Activated naive CD8-positive, alpha-beta T cell treated with anti-CD3 and anti-CD28 coated beads, Interleukin-2, amount 50 U/mL, for 24 hours (primary cell): ENCODE results near the gene IL17D.
"Not testable (repeated sequence)": the region's sequence is repeated elsewhere in the genome, so short reads cannot be mapped to it uniquely, and the experiment has no call there.

Experiments used
- ATAC-seq: fragments of 150-1000 bp; cut with Tn5 transposase; one replicate; pipeline ENCODE4 v1.10.0; 2021
- DNase-seq: peaks from one replicate; pipeline ENCODE4 v3.0.0; 2021
- H3K27ac Mint-ChIP-seq: one replicate; pipeline ENCODE4 v1.8.0; 2021; ENCODE audit warnings: mild to moderate bottlenecking, mixed read lengths
- H3K27me3 Mint-ChIP-seq: one replicate; pipeline ENCODE4 v1.8.0; 2021; ENCODE audit warnings: mixed read lengths
- H3K36me3 Mint-ChIP-seq: one replicate; pipeline ENCODE4 v1.8.0; 2021; ENCODE audit warnings: low read depth, mixed read lengths
- H3K4me1 Mint-ChIP-seq: one replicate; pipeline ENCODE4 v1.8.0; 2021; ENCODE audit warnings: mixed read lengths
- H3K4me3 Mint-ChIP-seq: one replicate; pipeline ENCODE4 v1.8.0; 2021; ENCODE audit warnings: mild to moderate bottlenecking, moderate library complexity, mixed read lengths
- H3K9me3 Mint-ChIP-seq: one replicate; pipeline ENCODE4 v1.8.0; 2021; ENCODE audit warnings: mixed read lengths

IL17D gene

GRCh38 chr13:20681481-20681880 lies 22.0 kb upstream of the IL17D start:
- H3K36me3 Mint-ChIP-seq, H3K27me3 Mint-ChIP-seq, H3K4me1 Mint-ChIP-seq, H3K27ac Mint-ChIP-seq, H3K9me3 Mint-ChIP-seq, ATAC-seq, H3K4me3 Mint-ChIP-seq, DNase-seq: not testable (repeated sequence)

GRCh38 chr13:20682061-20682460 lies 21.4 kb upstream of the IL17D start:
- Mint-ChIP-seq H3K9me3 (no peaks in the 10 kb centered on the region), H3K36me3 (no peaks in the 10 kb centered on the region), H3K27me3 (no peaks in the 10 kb centered on the region), H3K4me1 (no peaks in the 10 kb centered on the region), H3K4me3 (no peak overlapping the region), H3K27ac (no peak overlapping the region)
- DNase-seq (no peak), ATAC-seq (no peak)

DNA sequence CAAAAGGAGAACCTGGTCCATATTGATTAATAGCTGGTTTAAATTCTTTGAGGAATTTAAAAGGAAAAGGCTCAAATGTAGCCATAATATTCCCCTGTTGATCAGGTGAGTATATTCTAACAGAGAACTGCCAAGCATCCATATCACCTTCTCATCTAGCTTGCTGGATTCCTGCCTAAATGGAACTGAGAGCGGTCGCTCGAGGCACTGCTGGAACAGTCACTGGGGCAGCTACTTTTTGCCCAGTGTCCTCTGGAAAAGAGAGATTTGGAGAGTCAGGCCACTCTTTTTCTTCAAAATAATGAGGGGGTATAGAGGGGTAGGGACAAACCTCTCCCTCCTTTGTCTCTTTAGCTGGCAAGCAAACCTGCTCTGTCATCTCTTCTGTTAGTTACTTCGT lies 19.5 kb upstream of the IL17D start:
- H3K4me3 Mint-ChIP-seq = no peak overlapping the region
- DNase-seq (no peak), ATAC-seq (no peak)
- H3K36me3 Mint-ChIP-seq = no peaks in the 10 kb centered on the region
- no peaks in the 10 kb centered on the region for H3K27me3 Mint-ChIP-seq
- H3K9me3 Mint-ChIP-seq = no peaks in the 10 kb centered on the region
- H3K4me1 Mint-ChIP-seq = no peaks in the 10 kb centered on the region
- no peak overlapping the region for H3K27ac Mint-ChIP-seq

- no peak overlapping the region for H3K4me3 Mint-ChIP-seq
- no peak for ATAC-seq
- H3K27ac Mint-ChIP-seq = no peak overlapping the region
- no peaks in the 10 kb centered on the region for H3K4me1 Mint-ChIP-seq
- H3K36me3 Mint-ChIP-seq = no peaks in the 10 kb centered on the region
- DNase-seq = no peak
- no peaks in the 10 kb centered on the region for H3K27me3 Mint-ChIP-seq
- H3K9me3 Mint-ChIP-seq = no peaks in the 10 kb centered on the region
Observed at GRCh38 chr13:20684546-20684945, 19.0 kb upstream of the IL17D start.

DNA sequence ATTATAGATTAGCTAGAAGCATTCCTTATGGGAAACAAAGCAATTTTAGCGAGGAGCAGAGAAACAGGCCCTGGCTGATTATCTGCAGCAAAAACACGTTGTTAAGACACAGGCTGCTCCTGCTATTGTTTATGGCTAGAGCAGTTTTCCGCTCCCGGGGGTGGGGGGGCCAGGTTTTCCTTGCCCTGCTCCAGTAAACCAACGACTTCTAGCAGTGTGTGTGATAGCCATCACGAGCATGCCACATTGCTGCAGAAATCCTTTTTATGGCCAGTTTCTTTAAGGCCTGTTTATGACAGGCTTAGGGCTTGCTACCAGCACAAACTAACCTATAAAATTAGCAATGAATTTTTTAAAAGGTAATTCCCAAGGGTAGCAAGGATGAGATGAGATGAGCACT lies 18.4 kb upstream of the IL17D start:
- no peak overlapping the region for H3K27ac Mint-ChIP-seq
- no peaks in the 10 kb centered on the region for H3K27me3 Mint-ChIP-seq
- no peaks in the 10 kb centered on the region for H3K9me3 Mint-ChIP-seq
- no peak overlapping the region for H3K4me3 Mint-ChIP-seq
- no peak for ATAC-seq
- H3K4me1 Mint-ChIP-seq = no peaks in the 10 kb centered on the region
- no peaks in the 10 kb centered on the region for H3K36me3 Mint-ChIP-seq
- DNase-seq = no peak

DNA sequence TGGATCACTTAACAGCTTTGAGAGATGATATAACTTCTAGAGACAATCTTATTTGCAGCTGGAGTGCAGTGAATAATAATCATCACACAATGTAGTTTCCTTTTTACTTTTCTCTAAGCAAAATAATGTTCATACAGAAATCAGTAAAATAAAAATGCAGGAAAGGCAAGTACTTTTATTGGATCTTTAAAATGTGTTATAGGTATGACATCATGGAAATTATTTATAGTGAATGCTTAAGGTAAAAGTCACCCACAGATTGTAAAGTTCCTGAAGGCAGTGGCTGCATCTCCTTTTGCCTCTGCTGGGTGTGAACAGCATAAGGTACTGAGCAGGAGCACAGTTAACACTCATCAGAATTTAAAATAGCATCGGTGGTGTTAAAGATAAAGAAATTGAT lies 17.3 kb upstream of the IL17D start:
- Mint-ChIP-seq H3K4me3 (no peak overlapping the region), H3K9me3 (no peaks in the 10 kb centered on the region), H3K36me3 (peaks cover 1% of the 10 kb centered on the region), H3K27me3 (no peaks in the 10 kb centered on the region), H3K4me1 (no peaks in the 10 kb centered on the region), H3K27ac (no peak overlapping the region)
- DNase-seq = no peak
- ATAC-seq = no peak

DNA sequence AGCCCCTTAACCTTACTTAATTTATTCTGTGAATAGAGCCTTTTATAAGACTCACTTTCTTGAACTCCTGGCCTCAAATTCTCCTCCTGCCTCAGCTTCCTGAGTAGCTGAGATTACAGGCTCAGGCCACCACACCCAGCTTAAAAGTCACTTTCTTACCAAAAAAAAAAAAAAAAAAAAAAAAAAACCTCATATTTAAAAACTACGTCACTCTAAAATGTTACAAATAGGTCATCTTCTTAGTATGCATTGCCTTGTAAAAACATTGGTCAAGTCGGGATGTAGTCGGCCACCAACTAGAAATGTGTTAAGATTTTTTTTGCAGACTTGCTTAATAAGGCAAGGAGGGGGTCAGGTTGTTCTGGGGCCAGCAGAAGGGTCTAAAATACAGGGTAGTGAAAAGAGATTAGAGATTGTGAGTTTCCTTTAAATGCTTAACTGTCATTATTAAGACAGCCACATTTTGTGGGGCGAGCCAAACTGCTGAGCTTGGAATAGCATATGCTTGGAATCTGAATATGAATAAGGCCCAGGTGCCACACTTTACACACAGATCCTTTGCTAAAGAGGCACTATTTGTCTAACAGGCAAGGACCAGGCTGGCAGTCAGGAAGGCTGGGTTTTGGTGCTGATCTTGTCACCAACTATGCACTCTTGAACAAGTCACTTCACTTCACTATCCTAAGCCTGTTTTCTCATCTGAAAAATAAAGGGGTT lies 16.5 kb upstream of the IL17D start:
- no peak overlapping the region for H3K27ac Mint-ChIP-seq
- ATAC-seq (no peak), DNase-seq (no peak)
- H3K27me3 Mint-ChIP-seq = no peaks in the 10 kb centered on the region
- no peaks in the 10 kb centered on the region for H3K4me1 Mint-ChIP-seq
- H3K36me3 Mint-ChIP-seq = peaks cover 2% of the 10 kb centered on the region
- H3K9me3 Mint-ChIP-seq = no peaks in the 10 kb centered on the region
- H3K4me3 Mint-ChIP-seq = no peak overlapping the region

DNA sequence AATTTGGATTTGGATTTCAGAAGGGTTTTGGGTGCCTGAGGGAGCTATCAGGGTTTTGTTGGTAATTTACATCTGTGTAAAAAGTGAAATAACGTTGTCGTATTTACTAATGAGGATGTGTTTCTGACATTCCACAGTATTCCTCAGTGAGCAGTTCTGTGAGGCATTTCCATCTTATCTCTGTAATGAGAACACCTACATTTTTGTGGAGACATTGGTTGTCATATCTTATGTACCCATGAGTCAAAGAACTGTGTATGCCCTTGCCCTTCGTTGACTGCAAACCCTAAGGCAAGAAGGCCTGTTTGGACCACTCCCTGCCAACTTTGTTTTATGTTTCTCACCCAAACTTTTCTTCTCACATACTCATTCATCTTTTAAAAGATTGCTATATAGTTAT lies 14.2 kb upstream of the IL17D start:
- H3K4me3 Mint-ChIP-seq = no peak overlapping the region
- ATAC-seq (no peak), DNase-seq (no peak)
- peaks cover 2% of the 10 kb centered on the region for H3K36me3 Mint-ChIP-seq
- no peak overlapping the region for H3K27ac Mint-ChIP-seq
- no peaks in the 10 kb centered on the region for H3K4me1 Mint-ChIP-seq
- no peaks in the 10 kb centered on the region for H3K27me3 Mint-ChIP-seq
- no peaks in the 10 kb centered on the region for H3K9me3 Mint-ChIP-seq

GRCh38 chr13:20691616-20692015 lies 11.9 kb upstream of the IL17D start:
- Mint-ChIP-seq H3K27me3 (peaks cover 3% of the 10 kb centered on the region), H3K4me1 (no peaks in the 10 kb centered on the region), H3K36me3 (peaks cover 2% of the 10 kb centered on the region), H3K27ac (no peak overlapping the region), H3K9me3 (no peaks in the 10 kb centered on the region), H3K4me3 (no peak overlapping the region)
- ATAC-seq (no peak), DNase-seq (no peak)

DNA sequence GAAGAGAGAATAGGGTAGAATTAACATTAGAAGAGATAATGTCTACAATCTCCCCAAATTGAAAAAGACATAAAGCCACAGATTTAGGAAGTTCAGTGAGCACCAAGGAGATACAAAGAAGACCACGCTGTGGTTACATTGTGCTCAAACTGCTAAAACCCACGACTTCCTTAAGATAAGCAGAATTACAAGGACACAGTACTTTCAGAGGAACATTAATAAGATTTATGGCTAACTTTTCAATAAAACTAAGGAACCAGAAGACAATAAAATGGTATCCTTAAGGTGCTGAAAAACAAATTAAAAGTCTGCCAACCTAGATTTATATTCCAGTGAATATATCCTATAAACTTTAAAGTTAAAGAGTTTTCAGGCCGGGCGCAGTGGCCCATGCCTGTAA lies 7.4 kb upstream of the IL17D start:
- no peak for ATAC-seq
- Mint-ChIP-seq H3K9me3 (no peaks in the 10 kb centered on the region), H3K4me1 (peaks cover 2% of the 10 kb centered on the region), H3K4me3 (no peak overlapping the region), H3K36me3 (peaks cover 1% of the 10 kb centered on the region), H3K27me3 (peaks cover 17% of the 10 kb centered on the region), H3K27ac (no peak overlapping the region)
- no peak for DNase-seq

DNA sequence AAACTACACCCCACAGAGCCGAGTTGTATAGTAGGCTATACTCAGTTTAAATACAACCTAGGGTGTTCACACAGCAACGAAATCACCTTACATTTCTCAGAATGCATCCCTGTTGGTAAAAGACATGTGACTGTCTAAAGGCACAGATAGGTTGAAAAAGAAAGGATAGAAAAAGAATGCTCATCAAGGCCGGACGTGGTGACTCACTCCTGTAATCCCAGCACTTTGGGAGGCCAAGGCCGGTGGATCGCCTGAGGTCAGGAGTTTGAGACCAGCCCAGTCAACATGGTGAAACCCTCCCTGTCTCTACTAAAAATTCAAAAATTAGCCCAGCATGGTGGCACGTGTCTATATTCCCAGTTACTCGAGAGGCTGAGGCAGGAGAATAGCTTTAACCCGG lies 3.8 kb upstream of the IL17D start:
- Mint-ChIP-seq H3K4me3 (no peak overlapping the region), H3K27ac (no peak overlapping the region), H3K27me3 (peaks cover 25% of the 10 kb centered on the region), H3K9me3 (no peaks in the 10 kb centered on the region), H3K36me3 (no peaks in the 10 kb centered on the region), H3K4me1 (peaks cover 22% of the 10 kb centered on the region)
- DNase-seq (no peak), ATAC-seq (no peak)

GRCh38 chr13:20700288-20700687 lies 3.2 kb upstream of the IL17D start:
- peaks cover 22% of the 10 kb centered on the region for H3K4me1 Mint-ChIP-seq
- H3K9me3 Mint-ChIP-seq = no peaks in the 10 kb centered on the region
- H3K27ac Mint-ChIP-seq = no peak overlapping the region
- no peak overlapping the region for H3K4me3 Mint-ChIP-seq
- peaks cover 25% of the 10 kb centered on the region for H3K27me3 Mint-ChIP-seq
- ATAC-seq (no peak), DNase-seq (no peak)
- H3K36me3 Mint-ChIP-seq = no peaks in the 10 kb centered on the region

DNA sequence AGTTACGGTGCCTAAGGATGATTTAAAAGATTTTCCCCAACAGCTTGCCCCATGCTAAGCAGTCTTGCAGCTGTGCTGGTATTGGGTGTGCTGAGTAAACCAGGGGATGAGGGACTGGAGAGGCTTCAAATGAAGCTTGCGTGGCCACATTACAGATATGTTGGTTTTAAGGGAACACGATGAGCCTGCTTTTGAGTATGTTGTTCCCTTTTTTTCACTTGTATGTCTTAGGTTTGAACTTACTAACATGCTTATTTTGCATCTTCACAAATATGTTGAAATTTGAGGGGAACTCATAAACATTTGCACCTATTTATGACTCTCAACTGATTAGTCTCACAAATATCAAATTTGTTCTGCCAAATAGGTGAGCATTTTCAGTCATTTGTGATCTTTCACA lies 2.0 kb upstream of the IL17D start:
- Mint-ChIP-seq H3K4me1 (peaks cover 22% of the 10 kb centered on the region), H3K36me3 (no peaks in the 10 kb centered on the region), H3K9me3 (no peaks in the 10 kb centered on the region), H3K4me3 (no peak overlapping the region), H3K27ac (no peak overlapping the region), H3K27me3 (peaks cover 21% of the 10 kb centered on the region)
- DNase-seq = no peak
- ATAC-seq = no peak

- Mint-ChIP-seq H3K36me3 (no peaks in the 10 kb centered on the region), H3K27ac (peak overlapping the region; percentile 79), H3K9me3 (no peaks in the 10 kb centered on the region), H3K4me3 (peak overlapping the region; percentile 85), H3K27me3 (peaks cover 21% of the 10 kb centered on the region), H3K4me1 (peaks cover 22% of the 10 kb centered on the region)
- no peak for DNase-seq
- no peak for ATAC-seq
Observed at GRCh38 chr13:20702530-20702914, 977 bp upstream of the IL17D start.

DNA sequence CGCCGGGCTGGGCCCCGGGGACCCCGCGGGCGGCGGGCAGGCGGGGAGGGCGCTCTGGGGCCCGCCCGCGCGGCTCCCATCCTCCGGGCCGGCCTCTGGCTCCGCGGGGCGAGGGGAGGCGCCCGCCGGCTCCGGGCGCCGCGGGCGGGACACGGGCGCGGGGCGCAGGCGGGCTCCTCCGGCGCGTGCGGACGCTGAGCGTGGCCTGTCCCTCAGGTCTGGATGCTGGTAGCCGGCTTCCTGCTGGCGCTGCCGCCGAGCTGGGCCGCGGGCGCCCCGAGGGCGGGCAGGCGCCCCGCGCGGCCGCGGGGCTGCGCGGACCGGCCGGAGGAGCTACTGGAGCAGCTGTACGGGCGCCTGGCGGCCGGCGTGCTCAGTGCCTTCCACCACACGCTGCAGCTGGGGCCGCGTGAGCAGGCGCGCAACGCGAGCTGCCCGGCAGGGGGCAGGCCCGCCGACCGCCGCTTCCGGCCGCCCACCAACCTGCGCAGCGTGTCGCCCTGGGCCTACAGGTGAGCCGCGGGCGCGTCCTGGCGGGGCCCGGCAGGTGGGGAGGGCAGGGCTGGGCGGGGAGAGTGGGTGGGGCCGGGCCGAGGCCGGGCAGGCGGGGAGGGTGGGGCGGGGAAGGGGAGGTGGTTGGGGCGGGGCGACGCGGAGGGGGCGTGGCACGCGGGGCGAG lies 420 bp downstream of the IL17D start:
- Mint-ChIP-seq H3K4me1 (peaks cover 26% of the 10 kb centered on the region), H3K4me3 (no peak overlapping the region), H3K36me3 (no peaks in the 10 kb centered on the region), H3K27ac (no peak overlapping the region), H3K9me3 (no peaks in the 10 kb centered on the region), H3K27me3 (peaks cover 17% of the 10 kb centered on the region)
- ATAC-seq (peak; percentile 84), DNase-seq (peak; percentile 76)
